Stomach (tissue), 4 donors: ENCODE results near the gene C11orf91.

Source experiments
- CTCF ChIP-seq, 7 experiments: fragments of 450-650 bp in 4 of 7; fragments of 200-600 bp in 3 of 7; sonication (generic) in 3 of 7; IDR thresholded peaks; one replicate each; pipeline ENCODE4 v1.5.1; 2016 to 2019; ENCODE audit warnings: antibody characterized with exemption in 7 of 7, control low read depth in 2 of 7, mild to moderate bottlenecking in 1 of 7
- POLR2A ChIP-seq, 4 donors: fragments of 450-650 bp; IDR thresholded peaks; one replicate each; pipeline ENCODE4 v1.6.1; 2016; ENCODE audit warnings: antibody characterized with exemption in 4 of 4, control low read depth in 2 of 4, mild to moderate bottlenecking in 1 of 4, moderate library complexity in 1 of 4

- TF ChIP-seq CTCF (IDR thresholded peaks at IDR 0.05) (no peak), POLR2A (IDR thresholded peaks at IDR 0.05) (no peak)
Measured at GRCh38 chr11:33747979-33748378, 47.4 kb upstream of the C11orf91 start.
